CD4-positive, alpha-beta T cell (primary cell): ENCODE measurements around the gene ZNF443. TPM values are rescaled to one million over a fixed set of nuclear protein-coding genes. Genes with fewer than 3 reads are reported as not detected.
"Not testable (repeated sequence)": the region's sequence is repeated elsewhere in the genome, so short reads cannot be mapped to it uniquely, and the experiment has no call there.

Experiments
- ATAC-seq: fragments of 200-7000 bp; cut with Tn5 transposase; one replicate; pipeline ENCODE4 v1.10.0; 2022; ENCODE audit warnings: mild to moderate bottlenecking; ENCODE audit not compliant: poor library complexity
- CTCF ChIA-PET: fragments of 350-600 bp; sonication (Branson Sonifier 250); formaldehyde crosslinking; loops from one replicate; lab custom pipeline; 2021; ENCODE audit warnings: antibody characterized with exemption, inconsistent platforms; lab: Charles Lee
- POLR2A ChIA-PET: fragments of 350-600 bp; sonication (Branson Sonifier 250); formaldehyde crosslinking; loops from one replicate; lab custom pipeline; 2021; ENCODE audit warnings: antibody characterized with exemption, inconsistent platforms; lab: Charles Lee
- DNase-seq, 14 experiments: peaks; one replicate each; pipeline ENCODE4 v3.0.0-alpha.2; 2013 to 2020; ENCODE audit warnings: mixed read lengths in 2 of 14
- H3K27ac ChIP-seq, 2 donors: one replicate each; pipeline versions ENCODE4 v1.5.1 to v1.7.0; 2013; ENCODE audit warnings: low read length in 2 of 2, low read depth in 1 of 2, mild to moderate bottlenecking in 1 of 2
- H3K27me3 ChIP-seq, 2 experiments: 1 replicate in 1 of 2; 2 replicates in 1 of 2; pipeline versions ENCODE4 v1.6.1 to v1.7.0; 2013; ENCODE audit warnings: low read length in 2 of 2, control low read depth in 1 of 2, mild to moderate bottlenecking in 1 of 2, moderate library complexity in 1 of 2; ENCODE audit not compliant: insufficient read depth in 2 of 2, control insufficient read depth in 1 of 2
- H3K36me3 ChIP-seq: one replicate; pipeline ENCODE4 v1.6.1; 2013; ENCODE audit warnings: low read length, control low read depth; ENCODE audit not compliant: insufficient read depth
- H3K4me1 ChIP-seq: one replicate; pipeline ENCODE4 v1.6.1; 2013; ENCODE audit warnings: low read length, control low read depth; ENCODE audit not compliant: insufficient read depth
- H3K4me3 ChIP-seq: one replicate; pipeline ENCODE4 v1.5.1; 2013; ENCODE audit warnings: mild to moderate bottlenecking, low read length, moderate library complexity
- H3K9me3 ChIP-seq, 2 experiments: 1 replicate in 1 of 2; 2 replicates in 1 of 2; pipeline versions ENCODE4 v1.6.1 to v1.7.0; 2013; ENCODE audit warnings: low read length in 2 of 2, mild to moderate bottlenecking in 2 of 2, control low read depth in 1 of 2, moderate library complexity in 1 of 2; ENCODE audit not compliant: control insufficient read depth in 1 of 2, insufficient read depth in 1 of 2
- H3K27ac Mint-ChIP-seq: one replicate; pipeline ENCODE4 v1.8.0; 2020; ENCODE audit warnings: mixed read lengths
- H3K27me3 Mint-ChIP-seq: one replicate; pipeline ENCODE4 v1.8.0; 2021; ENCODE audit warnings: mixed read lengths
- H3K36me3 Mint-ChIP-seq: one replicate; pipeline ENCODE4 v1.8.0; 2021; ENCODE audit warnings: low read depth, mixed read lengths
- H3K4me1 Mint-ChIP-seq: one replicate; pipeline ENCODE4 v1.8.0; 2021; ENCODE audit warnings: low read depth, mixed read lengths
- H3K4me3 Mint-ChIP-seq: one replicate; pipeline ENCODE4 v1.8.0; 2020; ENCODE audit warnings: mild to moderate bottlenecking, mixed read lengths
- H3K9me3 Mint-ChIP-seq: one replicate; pipeline ENCODE4 v1.8.0; 2020; ENCODE audit warnings: mixed read lengths
- intact Hi-C, 2 experiments: fragments of 100-400 bp; cut with DNase I in 1 of 2; cut with micrococcal nuclease in 1 of 2; formaldehyde crosslinking; loops; one replicate each; pipeline versions ENCODE4 v1.15.1 to v1.9.0; 2023 to 2025; cut with DNase I, micrococcal nuclease
- polyA plus RNA-seq, 2 donors: library from polyadenylated mRNA; unstranded; fragments of 120-200 nt; gene quantifications; one replicate each; pipeline ENCODE4 v1.2.1, GENCODE V29; 2013
- total RNA-seq, 174 experiments: library from RNA in 2 of 174; stranded (reverse) in 2 of 174; gene quantifications; one replicate each; pipeline ENCODE4 v1.2.3 and lab custom pipeline; 2021 to 2026
- TF ChIP-seq, protein P1 (sequence below): fragments of 200-600 bp; IDR thresholded peaks from one replicate; pipeline ENCODE4 v1.8.0; 2022; ENCODE audit warnings: antibody characterized with exemption, mild to moderate bottlenecking

ZNF443 gene
- total RNA-seq (1 to 10 TPM; 1.8 to 2.0 TPM), total RNA-seq (lab: John Stamatoyannopoulos, UW) (3.4 to 23.5 (median 8.5) reads per million in 172 experiments)
- 2.1 TPM for polyA plus RNA-seq (2013, experiment 1 of 2)
- 1.9 TPM for polyA plus RNA-seq (2013, experiment 2 of 2)

DNA sequence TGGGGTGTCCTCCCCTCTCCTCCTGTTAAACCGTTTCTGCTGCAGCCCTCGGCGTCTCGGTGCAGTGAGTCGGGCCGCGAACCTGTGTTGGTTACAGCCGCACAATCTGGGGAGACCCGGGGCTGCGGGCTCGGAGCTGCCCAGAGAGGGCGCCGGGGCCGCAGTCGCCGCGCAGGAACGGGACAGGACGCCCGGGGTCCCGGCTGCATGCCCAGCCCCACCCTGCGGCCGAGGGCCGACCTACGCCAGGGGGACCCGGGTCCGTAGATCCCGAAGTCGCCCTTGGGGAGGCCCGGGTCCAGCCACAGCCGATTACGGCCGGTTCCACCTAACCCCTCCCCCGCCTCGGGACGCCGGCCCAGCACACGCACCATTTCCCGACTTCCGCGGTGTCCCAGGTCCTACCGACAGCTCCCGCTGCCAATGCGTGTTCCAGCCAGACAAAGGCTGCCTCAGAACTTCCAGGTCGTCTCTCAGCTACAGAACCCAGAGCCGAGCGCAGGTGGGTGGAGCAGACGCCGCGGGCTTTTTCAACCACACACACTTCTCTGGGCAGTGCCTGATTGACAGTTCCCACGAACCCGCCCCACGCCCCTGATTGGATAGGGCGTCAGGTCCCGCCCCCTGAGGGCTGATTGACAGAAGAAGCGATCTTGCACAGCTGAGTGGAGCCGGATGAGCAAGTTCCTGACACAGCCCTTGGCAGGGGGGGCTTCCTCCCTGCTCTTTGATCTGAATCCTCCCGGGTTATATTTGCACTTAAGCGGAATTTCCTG is at the start of gene ZNF443:
TSS of gene ZNF443 (minus strand) at position 481 of the 776 bp plus-strand sequence. CDS start at position 374, 107 bp downstream.
- Mint-ChIP-seq H3K27ac (peak within 1 kb of the TSS; percentile 86), H3K4me1 (peaks cover 13% of the 10 kb centered on the region), H3K9me3 (peaks cover 6% of the 10 kb centered on the region), H3K4me3 (peak within 1 kb of the TSS; percentile 100), H3K27me3 (no peaks in the 10 kb centered on the region), H3K36me3 (peaks cover 13% of the 10 kb centered on the region)
- DNase-seq (peak; percentile 96 to 99 (median 98)), ATAC-seq (peak; percentile 98)
- Histone ChIP-seq H3K27me3 (no peaks in the 10 kb centered on the region), H3K27ac (peak within 1 kb of the TSS in 1 of 2 donors; percentile 46), H3K36me3 (no peaks in the 10 kb centered on the region), H3K4me3 (peak within 1 kb of the TSS; percentile 85), H3K4me1 (peaks cover 17% of the 10 kb centered on the region), H3K9me3 (peaks cover 0 to 10% of the 10 kb centered on the region in 2 experiments)
- ChIA-PET CTCF (interaction anchor here (1.7 kb wide), 1 partner anchor 54 kb away, joined by 3 read pairs; no protein-coding TSS in a partner anchor), POLR2A (interaction anchor here (0.6 to 2.0 kb wide), 9 partner anchors 37 to 643 kb away, joined by 3 to 14 read pairs (median 5); partner anchors contain the start of genes ZNF136, ZNF442, ZNF563 and ZNF799)
- intact Hi-C loops: loop anchor here (2.0 to 5.0 kb wide), 7 partner anchors 38 to 278 kb away; partner anchors contain the start of genes ZNF44 (in 2 of the 2), ZNF709 (in 2 of the 2), ZNF136 (in 1 of the 2) and ZNF799 (in 1 of the 2)
- TF ChIP-seq, protein P1, sequence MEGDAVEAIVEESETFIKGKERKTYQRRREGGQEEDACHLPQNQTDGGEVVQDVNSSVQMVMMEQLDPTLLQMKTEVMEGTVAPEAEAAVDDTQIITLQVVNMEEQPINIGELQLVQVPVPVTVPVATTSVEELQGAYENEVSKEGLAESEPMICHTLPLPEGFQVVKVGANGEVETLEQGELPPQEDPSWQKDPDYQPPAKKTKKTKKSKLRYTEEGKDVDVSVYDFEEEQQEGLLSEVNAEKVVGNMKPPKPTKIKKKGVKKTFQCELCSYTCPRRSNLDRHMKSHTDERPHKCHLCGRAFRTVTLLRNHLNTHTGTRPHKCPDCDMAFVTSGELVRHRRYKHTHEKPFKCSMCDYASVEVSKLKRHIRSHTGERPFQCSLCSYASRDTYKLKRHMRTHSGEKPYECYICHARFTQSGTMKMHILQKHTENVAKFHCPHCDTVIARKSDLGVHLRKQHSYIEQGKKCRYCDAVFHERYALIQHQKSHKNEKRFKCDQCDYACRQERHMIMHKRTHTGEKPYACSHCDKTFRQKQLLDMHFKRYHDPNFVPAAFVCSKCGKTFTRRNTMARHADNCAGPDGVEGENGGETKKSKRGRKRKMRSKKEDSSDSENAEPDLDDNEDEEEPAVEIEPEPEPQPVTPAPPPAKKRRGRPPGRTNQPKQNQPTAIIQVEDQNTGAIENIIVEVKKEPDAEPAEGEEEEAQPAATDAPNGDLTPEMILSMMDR: no peak

DNA sequence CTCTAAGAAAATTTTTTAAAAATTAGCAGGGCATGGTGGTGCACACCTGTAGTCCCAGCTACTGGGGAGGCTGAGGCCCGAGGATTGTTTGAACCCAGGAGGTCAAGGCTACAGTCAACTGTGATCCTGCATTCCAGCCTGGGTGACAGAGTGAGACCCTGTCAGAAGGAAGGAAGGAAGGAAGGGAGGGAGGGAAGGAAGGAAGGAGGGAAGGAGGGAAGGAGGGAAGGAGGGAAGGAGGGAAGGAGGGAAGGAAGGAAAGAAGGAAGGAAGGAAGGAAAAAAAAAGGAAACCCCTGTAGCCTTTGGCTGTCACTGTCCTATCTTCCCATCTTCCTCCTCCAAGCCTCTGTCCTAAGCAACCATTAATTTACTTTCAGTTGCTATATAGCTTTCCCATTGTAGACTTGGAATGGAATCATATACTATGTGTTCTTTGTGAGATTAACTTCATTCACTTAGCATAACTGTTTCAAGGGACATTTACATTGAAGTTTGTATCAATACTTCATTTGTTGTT is 45.5 kb upstream of the ZNF443 start:
- H3K9me3 ChIP-seq, H3K27ac Mint-ChIP-seq, H3K27me3 ChIP-seq, intact Hi-C loops, H3K9me3 Mint-ChIP-seq, ATAC-seq, H3K36me3 ChIP-seq, DNase-seq, H3K27me3 Mint-ChIP-seq, H3K36me3 Mint-ChIP-seq, H3K4me3 ChIP-seq, H3K27ac ChIP-seq: not testable (repeated sequence)
- ChIA-PET CTCF (interaction anchor here (0.7 kb wide), 2 partner anchors 63 to 275 kb away, joined by 3 read pairs; no protein-coding TSS in a partner anchor), POLR2A (interaction anchor here (2.5 kb wide), 1 partner anchor 9 kb away, joined by 17 read pairs; no protein-coding TSS in a partner anchor)
- peak overlapping the region; percentile 60 for H3K4me3 Mint-ChIP-seq
- peaks cover 37% of the 10 kb centered on the region for H3K4me1 ChIP-seq
- peaks cover 33% of the 10 kb centered on the region for H3K4me1 Mint-ChIP-seq

DNA sequence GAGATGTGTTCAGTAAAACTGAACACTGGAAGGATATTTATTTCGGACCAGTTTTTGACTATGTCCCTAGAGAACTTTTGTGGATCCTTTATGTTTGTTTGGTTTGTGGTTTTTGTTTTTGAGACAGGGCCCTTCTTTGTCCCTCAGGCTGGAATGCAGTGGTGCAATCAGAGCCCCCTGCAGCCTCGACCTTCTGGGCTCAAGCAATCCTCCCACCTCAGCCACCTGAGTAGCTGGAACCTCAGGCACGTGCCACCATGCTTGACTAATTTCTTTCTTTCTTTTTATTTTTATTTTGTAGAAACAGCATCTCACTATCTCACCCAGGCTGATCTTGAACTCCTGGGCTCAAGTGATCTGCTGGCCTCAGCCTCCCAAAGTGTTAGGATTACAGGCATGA is 44.8 kb upstream of the ZNF443 start:
- H3K27ac Mint-ChIP-seq: peak overlapping the region; percentile 97
- peaks cover 0 to 7% of the 10 kb centered on the region in 2 experiments for H3K9me3 ChIP-seq
- H3K4me3 ChIP-seq: no peak overlapping the region
- H3K4me3 Mint-ChIP-seq: peak overlapping the region; percentile 98
- no peaks in the 10 kb centered on the region for H3K27me3 ChIP-seq
- H3K36me3 Mint-ChIP-seq: peaks cover 6% of the 10 kb centered on the region
- DNase-seq (no peak), ATAC-seq (no peak)
- intact Hi-C loops: loop anchor here in 1 of 2 experiments (2.0 kb wide), 1 partner anchor 45 kb away; the partner anchor contains the start of gene ZNF443
- TF ChIP-seq, protein P1: no peak
- H3K36me3 ChIP-seq: no peaks in the 10 kb centered on the region
- H3K9me3 Mint-ChIP-seq: no peaks in the 10 kb centered on the region
- H3K27me3 Mint-ChIP-seq: no peaks in the 10 kb centered on the region
- H3K4me1 ChIP-seq: peaks cover 37% of the 10 kb centered on the region
- peaks cover 36% of the 10 kb centered on the region for H3K4me1 Mint-ChIP-seq
- CTCF ChIA-PET: interaction anchor here (2.6 kb wide), 1 partner anchor 9 kb away, joined by 20 read pairs; no protein-coding TSS in a partner anchor
- no peak overlapping the region for H3K27ac ChIP-seq
- POLR2A ChIA-PET: interaction anchor here (2.5 kb wide), 1 partner anchor 10 kb away, joined by 17 read pairs; no protein-coding TSS in a partner anchor
